Stimulated activated memory B cell treated with anti-CD40 and anti-IgM and Interleukin-4, amounts not matched to agents 10 μg/mL and 1 μg/mL and 100 μg/mL, for 72 hours (primary cell): Measurements from ENCODE around the gene KCNAB2.
A peak's percentile ranks its signal among the peaks of the same experiment; 100 is the strongest.

Source experiments
- ATAC-seq: fragments of 150-1000 bp; cut with Tn5 transposase; 2 replicates; pipeline ENCODE4 v1.10.0; 2021
- H3K27ac Mint-ChIP-seq: one replicate; pipeline ENCODE4 v1.8.0; 2022; ENCODE audit warnings: mild to moderate bottlenecking, mixed read lengths
- H3K27me3 Mint-ChIP-seq: one replicate; pipeline ENCODE4 v1.8.0; 2022; ENCODE audit warnings: mixed read lengths
- H3K36me3 Mint-ChIP-seq: one replicate; pipeline ENCODE4 v1.8.0; 2022; ENCODE audit warnings: mixed read lengths
- H3K4me1 Mint-ChIP-seq: one replicate; pipeline ENCODE4 v1.8.0; 2022; ENCODE audit warnings: mixed read lengths
- H3K4me3 Mint-ChIP-seq: one replicate; pipeline ENCODE4 v1.8.0; 2022; ENCODE audit warnings: mild to moderate bottlenecking, moderate library complexity, mixed read lengths
- H3K9me3 Mint-ChIP-seq: one replicate; pipeline ENCODE4 v1.8.0; 2022; ENCODE audit warnings: mixed read lengths

The KCNAB2 gene

DNA sequence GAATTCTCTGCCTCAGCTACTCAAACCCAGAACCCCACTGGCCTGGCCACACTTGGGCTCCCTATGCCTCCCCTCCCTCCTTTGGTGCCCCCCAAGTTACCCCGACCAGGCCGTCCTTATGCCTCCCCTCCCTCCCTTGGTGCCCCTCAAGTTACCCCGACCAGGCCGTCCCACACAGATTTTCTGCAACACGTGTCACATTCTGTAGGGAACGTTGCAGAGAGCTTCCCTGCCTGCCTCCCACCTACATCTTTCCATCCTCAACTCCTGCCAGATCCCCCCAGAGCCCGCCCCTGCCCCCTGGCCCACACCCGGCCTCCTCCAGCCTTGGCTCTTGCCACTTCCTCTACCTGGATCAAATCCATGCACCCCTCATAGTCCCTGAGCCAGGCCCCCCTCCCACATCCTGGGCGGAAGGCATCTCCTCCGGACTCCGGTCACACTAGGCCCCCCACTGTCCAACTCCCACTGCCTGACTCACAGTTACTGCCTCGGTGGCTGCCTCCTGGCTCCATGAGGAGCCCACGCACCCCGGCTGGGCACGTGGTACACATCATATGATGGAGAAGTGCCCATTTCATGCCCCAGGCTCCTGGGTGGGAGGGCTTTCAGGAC lies 41.2 kb downstream of the KCNAB2 start:
- no peaks in the 10 kb centered on the region for H3K27me3 Mint-ChIP-seq
- H3K27ac Mint-ChIP-seq: no peak overlapping the region
- peaks cover 44% of the 10 kb centered on the region for H3K36me3 Mint-ChIP-seq
- no peaks in the 10 kb centered on the region for H3K4me1 Mint-ChIP-seq
- no peaks in the 10 kb centered on the region for H3K9me3 Mint-ChIP-seq
- ATAC-seq: peak; percentile 35
- H3K4me3 Mint-ChIP-seq: no peak overlapping the region

DNA sequence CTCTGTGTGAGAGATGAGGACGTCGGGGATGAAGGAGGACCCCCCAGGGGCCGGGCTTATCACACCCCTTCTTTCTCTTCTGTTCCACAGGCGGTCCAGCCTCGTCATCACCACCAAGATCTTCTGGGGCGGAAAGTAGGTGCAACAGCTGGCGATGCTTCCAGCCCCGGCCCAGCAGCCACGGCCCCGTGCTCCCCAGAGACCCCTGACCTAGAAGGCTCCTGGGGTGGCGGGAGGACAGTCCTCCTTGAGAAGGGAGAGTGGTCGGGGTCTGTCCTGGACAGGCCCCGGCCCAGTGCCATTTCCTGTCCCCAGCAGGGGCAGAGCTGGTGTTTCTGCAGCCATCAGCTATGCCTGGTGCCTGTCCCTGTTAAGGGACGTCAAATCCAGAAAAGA lies 41.7 kb downstream of the KCNAB2 start:
- no peaks in the 10 kb centered on the region for H3K4me1 Mint-ChIP-seq
- H3K27me3 Mint-ChIP-seq: no peaks in the 10 kb centered on the region
- H3K36me3 Mint-ChIP-seq: peaks cover 48% of the 10 kb centered on the region
- no peak for ATAC-seq
- H3K27ac Mint-ChIP-seq: no peak overlapping the region
- H3K4me3 Mint-ChIP-seq: no peak overlapping the region
- H3K9me3 Mint-ChIP-seq: no peaks in the 10 kb centered on the region

GRCh38 chr1:6087958-6088357 lies 42.3 kb downstream of the KCNAB2 start:
- no peak for ATAC-seq
- H3K27ac Mint-ChIP-seq: no peak overlapping the region
- no peak overlapping the region for H3K4me3 Mint-ChIP-seq
- no peaks in the 10 kb centered on the region for H3K4me1 Mint-ChIP-seq
- no peaks in the 10 kb centered on the region for H3K9me3 Mint-ChIP-seq
- no peaks in the 10 kb centered on the region for H3K27me3 Mint-ChIP-seq
- H3K36me3 Mint-ChIP-seq: peaks cover 49% of the 10 kb centered on the region

DNA sequence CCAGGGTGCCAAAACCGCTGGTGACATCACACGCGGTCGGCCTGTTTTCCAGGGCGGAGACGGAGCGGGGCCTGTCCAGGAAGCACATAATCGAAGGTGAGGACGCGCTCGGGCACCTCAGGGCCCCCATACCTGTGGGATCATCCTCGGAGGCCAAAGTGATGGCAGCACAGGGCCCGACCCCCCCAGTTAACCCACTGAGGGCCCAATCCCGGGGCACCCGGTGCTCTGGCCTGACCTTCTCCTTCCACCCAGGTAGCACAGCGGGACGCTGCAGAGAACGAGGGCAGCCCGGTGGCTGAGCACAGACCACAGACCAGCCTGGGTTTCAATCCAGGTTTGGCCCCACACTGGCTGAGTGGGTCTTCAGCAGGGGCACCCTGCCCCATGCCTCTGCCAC lies 43.3 kb downstream of the KCNAB2 start:
- no peak overlapping the region for H3K27ac Mint-ChIP-seq
- no peaks in the 10 kb centered on the region for H3K4me1 Mint-ChIP-seq
- no peaks in the 10 kb centered on the region for H3K27me3 Mint-ChIP-seq
- ATAC-seq: no peak
- H3K4me3 Mint-ChIP-seq: no peak overlapping the region
- H3K36me3 Mint-ChIP-seq: peaks cover 50% of the 10 kb centered on the region
- no peaks in the 10 kb centered on the region for H3K9me3 Mint-ChIP-seq

- no peak for ATAC-seq
- Mint-ChIP-seq H3K9me3 (no peaks in the 10 kb centered on the region), H3K36me3 (peaks cover 48% of the 10 kb centered on the region), H3K4me1 (no peaks in the 10 kb centered on the region), H3K27ac (no peak overlapping the region), H3K4me3 (no peak overlapping the region), H3K27me3 (no peaks in the 10 kb centered on the region)
These were observed 44.6 kb downstream of the KCNAB2 start for GRCh38 chr1:6090288-6090687.

DNA sequence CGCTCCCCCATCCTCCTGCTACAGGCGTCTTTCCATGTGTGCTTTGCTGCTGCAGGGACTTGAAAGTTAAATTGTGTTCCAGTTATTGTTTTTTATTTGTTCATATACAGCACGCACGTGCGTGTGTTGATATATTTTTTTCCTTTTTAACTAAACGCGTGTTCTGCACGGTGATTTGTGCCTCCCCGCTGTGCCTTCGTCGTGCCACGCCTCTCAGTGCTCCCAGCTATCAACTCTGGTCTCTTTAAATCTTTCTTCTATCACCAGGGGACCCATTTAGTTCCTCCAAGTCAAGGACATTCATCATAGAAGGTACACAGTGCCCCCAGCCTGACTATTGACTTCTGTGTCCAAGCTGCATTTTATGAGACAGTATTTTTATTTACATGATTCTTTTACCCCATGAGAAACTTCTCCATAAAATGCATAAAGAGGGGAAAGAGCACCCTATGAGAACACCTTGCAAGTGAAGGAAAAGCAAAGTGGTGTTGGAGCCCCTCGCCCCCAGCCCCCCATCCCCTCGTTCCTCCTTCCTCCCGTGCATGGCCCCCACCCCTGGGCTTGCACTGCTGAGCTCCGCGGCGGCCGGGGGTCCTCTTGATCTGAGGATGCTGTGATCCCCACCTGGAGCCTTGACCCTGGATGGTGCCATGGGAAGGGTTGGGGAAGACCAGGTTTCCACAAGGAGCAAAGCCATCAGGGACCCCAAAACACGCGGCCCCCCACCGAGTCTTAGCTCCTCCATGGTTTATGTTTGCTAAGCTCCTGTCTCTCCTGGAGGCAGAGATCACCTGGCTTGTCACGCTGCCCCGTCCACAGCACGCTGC lies 45.5 kb downstream of the KCNAB2 start:
- peaks cover 46% of the 10 kb centered on the region for H3K36me3 Mint-ChIP-seq
- no peaks in the 10 kb centered on the region for H3K9me3 Mint-ChIP-seq
- H3K4me1 Mint-ChIP-seq: no peaks in the 10 kb centered on the region
- no peak for ATAC-seq
- H3K27me3 Mint-ChIP-seq: no peaks in the 10 kb centered on the region
- no peak overlapping the region for H3K4me3 Mint-ChIP-seq
- H3K27ac Mint-ChIP-seq: no peak overlapping the region

DNA sequence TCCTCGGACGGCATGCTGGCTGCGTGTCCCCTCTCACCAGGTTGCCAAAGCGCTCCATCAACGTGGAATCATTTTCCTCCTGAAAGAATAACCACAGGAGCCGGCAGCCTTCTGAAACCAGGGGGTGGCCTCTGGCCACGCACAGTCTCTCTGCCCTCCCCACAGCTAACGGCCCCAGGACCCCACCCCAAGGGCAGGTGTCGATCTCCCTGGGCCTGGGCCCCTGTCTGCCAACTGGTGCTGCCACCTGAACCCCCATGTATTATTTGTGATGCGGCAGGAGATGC lies 46.1 kb downstream of the KCNAB2 start:
- Mint-ChIP-seq H3K9me3 (no peaks in the 10 kb centered on the region), H3K4me1 (no peaks in the 10 kb centered on the region), H3K27ac (no peak overlapping the region), H3K27me3 (no peaks in the 10 kb centered on the region), H3K36me3 (peaks cover 45% of the 10 kb centered on the region), H3K4me3 (no peak overlapping the region)
- ATAC-seq: no peak

DNA sequence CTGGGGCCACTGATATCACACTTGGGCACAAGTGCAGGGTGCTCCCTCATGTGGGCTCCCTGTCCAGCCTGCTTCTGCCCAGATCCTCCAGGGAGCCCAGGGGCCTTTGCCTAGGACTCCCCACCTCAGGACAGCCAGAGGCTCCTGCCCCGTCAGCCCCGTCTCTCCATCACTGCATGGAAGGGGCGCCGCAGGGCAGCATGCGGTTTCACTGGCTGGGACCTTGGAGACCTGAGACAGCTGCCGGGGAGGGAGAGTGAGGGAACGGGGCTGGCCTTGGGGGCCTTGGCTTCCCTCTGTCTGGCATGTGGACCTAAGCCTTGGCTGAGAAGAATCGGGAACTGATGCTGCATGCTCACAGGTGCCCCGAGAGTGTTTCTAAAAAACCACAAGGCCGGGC lies 46.5 kb downstream of the KCNAB2 start:
- no peaks in the 10 kb centered on the region for H3K27me3 Mint-ChIP-seq
- ATAC-seq: no peak
- H3K27ac Mint-ChIP-seq: no peak overlapping the region
- H3K4me3 Mint-ChIP-seq: no peak overlapping the region
- H3K4me1 Mint-ChIP-seq: no peaks in the 10 kb centered on the region
- no peaks in the 10 kb centered on the region for H3K9me3 Mint-ChIP-seq
- peaks cover 42% of the 10 kb centered on the region for H3K36me3 Mint-ChIP-seq

DNA sequence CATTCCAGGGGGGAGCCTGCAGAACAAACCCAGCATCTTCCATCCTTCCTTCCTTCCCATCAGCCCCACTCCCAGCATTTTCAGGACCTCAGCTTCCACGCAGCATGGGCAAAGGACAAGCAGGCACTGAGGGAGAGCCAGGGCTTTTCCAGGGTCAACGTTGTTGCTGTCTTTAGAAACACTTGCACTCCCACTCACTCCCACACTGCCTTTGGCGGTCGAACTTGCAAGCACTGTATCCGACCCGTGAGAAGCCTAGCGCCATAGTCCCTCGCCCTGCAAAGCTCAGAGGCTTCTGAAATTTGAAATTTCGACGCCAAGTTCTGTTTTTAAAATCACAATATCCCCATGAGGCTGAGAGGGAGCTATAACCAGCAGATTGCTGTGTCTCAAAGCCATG lies 47.4 kb downstream of the KCNAB2 start:
- Mint-ChIP-seq H3K27ac (no peak overlapping the region), H3K27me3 (no peaks in the 10 kb centered on the region), H3K4me3 (no peak overlapping the region), H3K9me3 (no peaks in the 10 kb centered on the region), H3K36me3 (peaks cover 43% of the 10 kb centered on the region), H3K4me1 (no peaks in the 10 kb centered on the region)
- ATAC-seq: no peak

GRCh38 chr1:6093611-6094010 lies 47.9 kb downstream of the KCNAB2 start:
- no peak for ATAC-seq
- H3K4me1 Mint-ChIP-seq: no peaks in the 10 kb centered on the region
- H3K9me3 Mint-ChIP-seq: no peaks in the 10 kb centered on the region
- H3K4me3 Mint-ChIP-seq: no peak overlapping the region
- H3K36me3 Mint-ChIP-seq: peaks cover 48% of the 10 kb centered on the region
- no peaks in the 10 kb centered on the region for H3K27me3 Mint-ChIP-seq
- H3K27ac Mint-ChIP-seq: no peak overlapping the region

DNA sequence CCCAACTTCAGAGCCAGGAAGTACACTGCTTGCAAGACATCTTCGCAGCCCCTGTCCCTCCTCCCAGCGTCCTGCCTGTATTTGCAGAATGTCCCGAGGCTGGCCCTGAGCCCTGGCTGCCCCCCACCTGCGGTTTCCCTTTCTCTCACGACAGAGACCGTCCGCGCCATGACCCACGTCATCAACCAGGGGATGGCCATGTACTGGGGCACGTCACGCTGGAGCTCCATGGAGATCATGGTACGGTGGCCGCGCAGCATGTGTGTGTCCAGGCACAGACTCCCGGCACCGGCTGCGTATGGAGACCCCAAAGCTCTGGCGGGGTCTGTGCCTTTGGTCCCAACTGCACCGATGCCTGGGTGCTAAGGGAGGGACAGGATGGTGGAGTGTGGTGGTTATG lies 48.6 kb downstream of the KCNAB2 start:
- Mint-ChIP-seq H3K27me3 (no peaks in the 10 kb centered on the region), H3K27ac (no peak overlapping the region), H3K36me3 (peaks cover 54% of the 10 kb centered on the region), H3K4me1 (no peaks in the 10 kb centered on the region), H3K4me3 (no peak overlapping the region), H3K9me3 (no peaks in the 10 kb centered on the region)
- no peak for ATAC-seq

DNA sequence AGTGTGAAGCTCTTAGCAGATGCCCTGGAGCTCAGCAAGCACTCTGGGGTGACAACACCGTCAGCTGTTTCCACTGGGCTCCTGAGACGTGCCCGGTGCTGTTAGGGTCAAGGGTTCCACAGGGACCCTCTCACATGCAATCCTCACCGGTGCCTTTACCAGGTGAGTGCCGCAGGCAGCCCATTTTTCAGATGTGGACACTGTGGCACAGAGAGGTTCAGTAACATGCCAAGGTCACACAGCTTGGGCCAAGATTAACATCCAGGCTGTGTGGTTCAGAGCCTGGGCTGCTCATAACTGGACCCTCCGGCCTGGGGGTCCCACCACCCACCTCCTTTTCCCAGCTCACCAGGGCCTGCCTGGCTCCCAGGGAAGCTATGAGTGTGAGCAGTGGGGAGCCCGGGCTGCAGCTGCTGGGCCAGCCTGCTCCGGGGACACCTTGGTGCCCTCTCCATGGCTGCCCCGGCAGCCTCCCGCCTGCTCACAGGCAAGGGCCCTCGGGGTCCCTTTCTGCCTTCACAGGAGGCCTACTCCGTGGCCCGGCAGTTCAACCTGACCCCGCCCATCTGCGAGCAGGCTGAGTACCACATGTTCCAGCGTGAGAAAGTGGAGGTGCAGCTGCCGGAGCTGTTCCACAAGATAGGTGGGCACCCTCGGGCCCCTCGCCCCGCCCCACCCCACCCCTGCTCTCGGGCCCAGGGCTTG lies 49.3 kb downstream of the KCNAB2 start:
- ATAC-seq: no peak
- H3K9me3 Mint-ChIP-seq: no peaks in the 10 kb centered on the region
- H3K27me3 Mint-ChIP-seq: no peaks in the 10 kb centered on the region
- no peaks in the 10 kb centered on the region for H3K4me1 Mint-ChIP-seq
- H3K27ac Mint-ChIP-seq: no peak overlapping the region
- H3K36me3 Mint-ChIP-seq: peaks cover 57% of the 10 kb centered on the region
- no peak overlapping the region for H3K4me3 Mint-ChIP-seq

DNA sequence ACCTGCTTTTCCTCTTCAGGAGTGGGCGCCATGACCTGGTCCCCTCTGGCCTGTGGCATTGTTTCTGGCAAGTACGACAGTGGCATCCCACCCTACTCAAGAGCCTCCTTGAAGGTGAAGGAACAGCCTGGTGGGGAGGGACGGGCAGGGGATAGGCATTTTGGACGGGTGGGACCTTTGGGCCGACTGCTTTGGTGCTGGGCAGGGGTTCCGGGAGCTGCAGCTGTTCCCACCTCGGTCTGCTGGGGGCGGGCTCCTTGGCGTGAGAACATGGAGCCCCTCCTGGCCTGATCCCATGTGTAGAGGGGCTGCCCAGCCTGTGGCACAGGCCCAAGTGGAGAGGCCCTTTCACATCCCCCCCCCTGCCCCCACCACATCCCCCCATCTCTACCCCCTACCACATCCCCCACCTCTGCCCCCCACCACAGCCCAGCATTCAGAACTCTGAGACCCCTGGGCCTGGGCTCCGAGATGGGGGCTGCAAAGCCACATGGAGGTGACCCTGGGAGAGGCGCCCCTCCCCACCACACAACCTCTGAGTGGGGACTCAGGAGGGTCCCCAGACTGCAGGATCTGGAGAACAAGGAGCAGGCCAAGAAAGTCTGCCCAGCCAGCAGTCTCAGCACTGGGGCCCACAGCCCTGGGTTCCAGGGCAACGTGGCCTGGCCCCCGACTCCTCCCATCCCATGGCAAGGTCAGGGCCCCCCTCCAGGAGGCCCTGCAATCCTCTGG lies 50.0 kb downstream of the KCNAB2 start:
- no peak for ATAC-seq
- H3K27ac Mint-ChIP-seq: no peak overlapping the region
- H3K36me3 Mint-ChIP-seq: peaks cover 57% of the 10 kb centered on the region
- no peaks in the 10 kb centered on the region for H3K9me3 Mint-ChIP-seq
- no peaks in the 10 kb centered on the region for H3K27me3 Mint-ChIP-seq
- H3K4me3 Mint-ChIP-seq: no peak overlapping the region
- H3K4me1 Mint-ChIP-seq: no peaks in the 10 kb centered on the region

DNA sequence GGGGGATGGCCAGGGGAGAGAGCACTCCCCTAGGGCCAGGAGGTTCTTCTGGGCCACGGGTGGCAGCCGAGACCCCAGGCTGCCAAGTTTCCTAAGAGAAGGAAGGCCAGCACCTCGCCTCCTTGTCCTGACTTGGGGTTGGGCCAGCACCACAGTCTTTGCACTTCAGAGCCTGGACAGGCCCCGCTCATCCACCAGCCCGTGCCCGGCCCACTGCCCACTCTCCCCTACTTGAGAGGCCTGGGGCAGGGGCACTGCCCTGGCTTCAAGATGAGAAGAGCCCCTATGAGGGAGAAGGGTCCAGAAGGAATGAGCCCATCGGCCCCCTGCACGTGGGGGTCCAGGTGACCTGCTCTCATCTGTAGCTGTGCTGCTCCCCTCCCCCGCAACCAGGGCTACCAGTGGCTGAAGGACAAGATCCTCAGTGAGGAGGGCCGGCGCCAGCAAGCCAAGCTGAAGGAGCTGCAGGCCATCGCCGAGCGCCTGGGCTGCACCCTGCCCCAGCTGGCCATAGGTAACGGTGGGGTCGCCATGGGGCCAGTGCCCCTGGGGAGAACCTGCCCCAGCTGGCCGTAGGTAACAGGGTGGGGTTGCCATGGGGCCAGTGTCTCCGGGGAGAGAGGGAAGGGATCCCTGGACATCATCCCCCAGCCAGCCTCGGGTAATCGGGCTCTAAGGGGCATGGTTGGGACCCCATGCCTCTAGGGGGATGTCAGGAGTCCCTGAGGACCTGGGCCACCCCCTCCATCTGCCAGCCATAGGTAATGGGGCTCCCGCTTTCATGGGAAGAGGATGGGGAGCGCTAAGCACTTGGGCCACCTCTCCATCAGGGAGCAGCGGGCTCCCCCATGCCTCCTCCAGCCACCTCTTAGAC lies 50.8 kb downstream of the KCNAB2 start:
- no peaks in the 10 kb centered on the region for H3K27me3 Mint-ChIP-seq
- H3K36me3 Mint-ChIP-seq: peaks cover 50% of the 10 kb centered on the region
- no peaks in the 10 kb centered on the region for H3K9me3 Mint-ChIP-seq
- no peak overlapping the region for H3K4me3 Mint-ChIP-seq
- H3K4me1 Mint-ChIP-seq: peaks cover 6% of the 10 kb centered on the region
- no peak for ATAC-seq
- H3K27ac Mint-ChIP-seq: no peak overlapping the region

DNA sequence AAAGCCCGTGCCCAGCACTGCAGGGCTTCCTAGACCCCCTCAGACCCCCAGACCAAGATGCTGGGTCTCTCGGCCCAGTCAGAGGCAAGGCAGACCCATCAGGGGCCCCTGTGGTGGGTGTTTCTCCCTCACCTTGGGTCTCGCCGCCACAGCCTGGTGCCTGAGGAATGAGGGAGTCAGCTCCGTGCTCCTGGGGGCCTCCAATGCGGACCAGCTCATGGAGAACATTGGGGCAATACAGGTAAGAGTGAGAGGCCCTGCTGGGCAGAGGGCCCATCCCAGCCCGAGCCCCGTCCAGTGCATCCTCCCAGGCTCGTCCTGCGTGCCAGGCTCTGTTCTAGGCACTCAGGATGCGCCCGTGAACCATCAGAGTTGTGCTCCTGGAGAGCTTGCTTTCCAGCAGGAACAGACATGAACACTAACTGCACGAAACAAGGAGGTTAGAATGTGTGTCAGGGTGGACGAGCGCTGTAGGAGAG lies 51.5 kb downstream of the KCNAB2 start:
- H3K4me1 Mint-ChIP-seq: peaks cover 6% of the 10 kb centered on the region
- H3K27ac Mint-ChIP-seq: no peak overlapping the region
- no peak overlapping the region for H3K4me3 Mint-ChIP-seq
- H3K27me3 Mint-ChIP-seq: no peaks in the 10 kb centered on the region
- no peaks in the 10 kb centered on the region for H3K9me3 Mint-ChIP-seq
- ATAC-seq: no peak
- H3K36me3 Mint-ChIP-seq: peaks cover 44% of the 10 kb centered on the region
